Endothelial cell of umbilical vein (primary cell): ENCODE measurements around the gene C2orf76. TPM values are rescaled to one million over a fixed set of nuclear protein-coding genes. Genes with fewer than 3 reads are reported as not detected.

Experiments
- BruUV-seq: library from RNA; stranded (reverse); fragments of 400-500 nt; replicated peaks from 2 replicates; lab custom pipeline; 2021; lab: Mats Ljungman, UMichigan
- CTCF ChIA-PET: fragments of 300-600, 350-600 bp; sonication (Branson Sonifier 250); formaldehyde crosslinking; loops from one replicate; lab custom pipeline; 2021; ENCODE audit warnings: antibody characterized with exemption, inconsistent platforms; lab: Charles Lee
- POLR2A ChIA-PET: fragments of 300-600, 350-600 bp; sonication (Branson Sonifier 250); formaldehyde crosslinking; loops from one replicate; lab custom pipeline; 2021; ENCODE audit warnings: antibody characterized with exemption, inconsistent platforms; lab: Charles Lee
- DNase-seq: peaks from one replicate; pipeline ENCODE4 v3.0.0-alpha.2; 2011; ENCODE audit warnings: low read depth, low spot score
- FAIRE-seq: peaks from 2 replicates; lab custom pipeline; 2011; peaks lifted over from hg19 to GRCh38; lab: Jason Lieb, UNC
- H2AFZ ChIP-seq: 2 replicates; pipeline ENCODE4 v1.6.0; 2012; ENCODE audit warnings: low read depth, low read length, control low read depth, inconsistent platforms
- H3K27ac ChIP-seq: 2 replicates; pipeline ENCODE4 v1.5.1; 2011; ENCODE audit warnings: low read depth, mild to moderate bottlenecking, control low read depth, low read length, moderate library complexity; ENCODE audit not compliant: insufficient read depth
- H3K27me3 ChIP-seq, 2 experiments: 2 replicates each; pipeline versions ENCODE4 v1.6.0 to v1.6.1; 2011; ENCODE audit warnings: low read length in 2 of 2, mixed read lengths in 1 of 2; ENCODE audit not compliant: control insufficient read depth in 2 of 2, insufficient read depth in 2 of 2
- H3K36me3 ChIP-seq, 2 experiments: 2 replicates in 1 of 2; 3 replicates in 1 of 2; pipeline ENCODE4 v1.5.1; 2011; ENCODE audit warnings: low read length in 2 of 2, mild to moderate bottlenecking in 1 of 2, moderate library complexity in 1 of 2; ENCODE audit not compliant: control insufficient read depth in 2 of 2, insufficient read depth in 2 of 2; ENCODE audit errors: extremely low read depth in 1 of 2
- H3K4me1 ChIP-seq: 3 replicates; pipeline ENCODE4 v1.5.1; 2011; ENCODE audit warnings: mild to moderate bottlenecking, low read length; ENCODE audit not compliant: control insufficient read depth, insufficient read depth; ENCODE audit errors: extremely low read depth
- H3K4me2 ChIP-seq: 2 replicates; pipeline ENCODE4 v1.6.1; 2011; ENCODE audit warnings: low read length, control low read depth, mixed read lengths; ENCODE audit not compliant: insufficient read depth
- H3K4me3 ChIP-seq, 3 experiments: fragments of 200-600 bp in 1 of 3; sonication (generic), shearing (Covaris generic) in 1 of 3; replicated peaks in 1 of 3; 2 replicates each; pipeline ENCODE4 v1.5.1; 2011 to 2016; ENCODE audit warnings: control low read depth in 3 of 3, low read length in 3 of 3, mild to moderate bottlenecking in 2 of 3, inconsistent platforms in 1 of 3, low read depth in 1 of 3, moderate library complexity in 1 of 3; ENCODE audit not compliant: insufficient read depth in 1 of 3
- H3K79me2 ChIP-seq: 2 replicates; pipeline ENCODE4 v1.6.0; 2012; ENCODE audit warnings: low read length, inconsistent platforms; ENCODE audit not compliant: control insufficient read depth, insufficient read depth
- H3K9ac ChIP-seq: replicated peaks from 2 replicates; pipeline ENCODE3; 2011; ENCODE audit warnings: low read length, control low read depth; ENCODE audit not compliant: insufficient read depth; ENCODE audit errors: extremely low read depth
- H3K9me1 ChIP-seq: replicated peaks from 3 replicates; pipeline ENCODE4 v1.6.0; 2011; ENCODE audit warnings: mild to moderate bottlenecking, low read length; ENCODE audit not compliant: control insufficient read depth, insufficient read depth; ENCODE audit errors: extremely low read depth
- H3K9me3 ChIP-seq: replicated peaks from 2 replicates; pipeline ENCODE4 v1.5.1; 2012; ENCODE audit warnings: low read length, inconsistent platforms; ENCODE audit not compliant: control insufficient read depth, insufficient read depth
- H4K20me1 ChIP-seq: replicated peaks from 2 replicates; pipeline ENCODE3; 2011; ENCODE audit warnings: mild to moderate bottlenecking, low read length; ENCODE audit not compliant: control insufficient read depth, insufficient read depth; ENCODE audit errors: extremely low read depth
- CTCF ChIP-seq, 2 donors: IDR thresholded peaks; 1 replicate in 1 of 2; 2 replicates in 1 of 2; pipeline ENCODE4 v1.5.1; 2011; ENCODE audit warnings: low read length in 2 of 2, mild to moderate bottlenecking in 2 of 2, moderate library complexity in 2 of 2, control low read depth in 1 of 2, inconsistent platforms in 1 of 2, low read depth in 1 of 2; ENCODE audit not compliant: insufficient read depth in 1 of 2; ENCODE audit errors: extremely low read depth in 1 of 2
- EZH2 ChIP-seq: IDR thresholded peaks from 2 replicates; pipeline ENCODE4 v1.6.1; 2012; ENCODE audit warnings: borderline replicate concordance, low read depth, mild to moderate bottlenecking, moderate library complexity, low read length, inconsistent platforms; ENCODE audit not compliant: severe bottlenecking
- FOS ChIP-seq: IDR thresholded peaks from 2 replicates; pipeline ENCODE4 v1.6.1; 2011; ENCODE audit warnings: mild to moderate bottlenecking, low read length, moderate library complexity, borderline replicate concordance; ENCODE audit not compliant: insufficient read depth
- GATA2 ChIP-seq: IDR thresholded peaks from 2 replicates; pipeline ENCODE4 v1.7.0; 2011; ENCODE audit warnings: low read depth, mild to moderate bottlenecking, moderate library complexity, mixed read lengths, low read length; ENCODE audit not compliant: insufficient read length, insufficient read depth
- JUN ChIP-seq: IDR thresholded peaks from 2 replicates; pipeline ENCODE4 v1.6.1; 2011; ENCODE audit warnings: borderline replicate concordance, low read depth; ENCODE audit not compliant: insufficient read length, insufficient read depth
- MAX ChIP-seq: IDR thresholded peaks from 2 replicates; pipeline ENCODE4 v1.6.1; 2011; ENCODE audit not compliant: insufficient read depth, insufficient read length
- MYC ChIP-seq: IDR thresholded peaks from one replicate; pipeline ENCODE4 v1.6.1; 2011; ENCODE audit warnings: mild to moderate bottlenecking, low read depth, low read length
- POLR2A ChIP-seq: IDR thresholded peaks from 2 replicates; pipeline ENCODE4 v1.6.1; 2012; ENCODE audit warnings: low read depth, mild to moderate bottlenecking, control low read depth, low read length
- POLR2AphosphoS5 ChIP-seq: IDR thresholded peaks from 2 replicates; pipeline ENCODE4 v1.6.1; 2012; ENCODE audit warnings: low read depth, mild to moderate bottlenecking, control low read depth, low read length, moderate library complexity; ENCODE audit not compliant: insufficient read depth
- dilution Hi-C: fragments of 300-500 bp; cut with MboI; formaldehyde crosslinking; loops from one replicate; pipeline ENCODE4 v1.15.0; 2019; ENCODE audit warnings: low sequenced_read_pairs; ENCODE audit not compliant: extremely low pct_ligation_motif_present
- intact Hi-C: fragments of 100-400 bp; cut with micrococcal nuclease; formaldehyde crosslinking; loops from one replicate; pipeline ENCODE4 v1.10.0; 2022
- polyA plus RNA-seq, 4 experiments: library from polyadenylated mRNA; depleted of rRNA in 3 of 4; stranded (reverse) in 3 of 4; unstranded in 1 of 4; fragments of >200 nt; gene quantifications; 2 replicates each; pipeline versions ENCODE4 v1.2.1 to v1.2.3, GENCODE V29; 2011 to 2012; ENCODE audit warnings: missing spikeins in 1 of 4
- total RNA-seq: library from RNA; stranded (reverse); gene quantifications from 2 replicates; pipeline ENCODE4 v1.2.3, GENCODE V29; 2021

C2orf76 gene
- total and polyA plus RNA-seq, 2 donors (not counting 3 experiments of a cell fraction or from before 2014, with no cell fraction given) = 7.4 to 12.1 TPM

GRCh38 chr2:119327431-119327830 is 39.2 kb downstream of the C2orf76 start:
- Histone ChIP-seq H3K27me3 (no peaks in the 10 kb centered on the region), H3K4me1 (no peaks in the 10 kb centered on the region), H3K4me2 (no peak overlapping the region), H4K20me1 (no peaks in the 10 kb centered on the region), H3K9me1 (no peaks in the 10 kb centered on the region), H3K27ac (no peak overlapping the region), H3K79me2 (no peaks in the 10 kb centered on the region), H3K36me3 (no peaks in the 10 kb centered on the region), H3K9me3 (no peaks in the 10 kb centered on the region), H2AFZ (no peak overlapping the region), H3K4me3 (no peak overlapping the region), H3K9ac (no peak overlapping the region)
- BruUV-seq = no TSS peak
- FAIRE-seq = no peak
- POLR2A ChIA-PET = no interaction called here
- TF ChIP-seq MAX (no peak), MYC (no peak), JUN (no peak), GATA2 (no peak), CTCF (IDR thresholded peaks at IDR 0.05; ENCODE audit: extremely low read depth in 1 of 2, insufficient read depth in 1 of 2, low read depth in 1 of 2, low read length in 2 of 2) (no peak), POLR2AphosphoS5 (no peak), POLR2A (no peak), FOS (no peak), EZH2 (no peak)
- intact Hi-C loops = no loop called here
- CTCF ChIA-PET = no interaction called here
- dilution Hi-C loops = no loop called here
- DNase-seq = no peak
